ENCODE measurements around the gene DLG4.
A peak's percentile ranks its signal among the peaks of the same experiment; 100 is the strongest.

The DLG4 gene

GRCh38 chr17:7219812-7220592 lies at the start of gene DLG4, which contains the start of gene ACADVL:
Gene DLG4 (minus strand): TSS chr17:7219836.
Gene ACADVL (plus strand): TSS chr17:7219938. CDS start chr17:7219985, 47 bp downstream.
- no peak for DNase-seq

- no peak for DNase-seq
Observed at GRCh38 chr17:7266784-7267183, 47.1 kb upstream of the DLG4 start.

- no peak for DNase-seq
Observed at GRCh38 chr17:7263801-7264078, 44.1 kb upstream of the DLG4 start.

- DNase-seq: no peak
Observed at GRCh38 chr17:7262935-7263800, 43.5 kb upstream of the DLG4 start.

GRCh38 chr17:7262192-7262934 lies 42.7 kb upstream of the DLG4 start, which contains the start of gene CLDN7:
Gene CLDN7 (minus strand): TSS chr17:7262478. CDS start chr17:7262043, 435 bp downstream.
- no peak for DNase-seq

- no peak for DNase-seq
Observed at GRCh38 chr17:7261379-7262191, 41.9 kb upstream of the DLG4 start.

- no peak for DNase-seq
Observed at GRCh38 chr17:7260651-7261378, 41.2 kb upstream of the DLG4 start.

GRCh38 chr17:7260151-7260550 lies 40.5 kb upstream of the DLG4 start:
- DNase-seq: no peak

- DNase-seq: no peak
Observed at GRCh38 chr17:7259555-7259889, 39.9 kb upstream of the DLG4 start.

- DNase-seq: no peak
Observed at GRCh38 chr17:7258731-7259554, 39.3 kb upstream of the DLG4 start.

GRCh38 chr17:7256766-7257456 lies 37.3 kb upstream of the DLG4 start:
- no peak for DNase-seq

GRCh38 chr17:7254511-7254910 lies 34.9 kb upstream of the DLG4 start:
- no peak for DNase-seq

GRCh38 chr17:7253082-7253481 lies 33.4 kb upstream of the DLG4 start:
- DNase-seq: no peak

- peak; percentile 64 to 87 for DNase-seq
Observed at GRCh38 chr17:7252176-7253043, 32.8 kb upstream of the DLG4 start, which contains the start of gene ELP5. Gene ELP5 (plus strand): TSS chr17:7252215. CDS start chr17:7252551, 336 bp downstream.

GRCh38 chr17:7251661-7252175 lies 32.1 kb upstream of the DLG4 start, which contains the start of gene CTDNEP1:
Gene CTDNEP1 (minus strand): TSS chr17:7251734. CDS start chr17:7251296, 438 bp downstream.
- peak; percentile 92 to 99 for DNase-seq

GRCh38 chr17:7250695-7251627 lies 31.3 kb upstream of the DLG4 start:
- no peak for DNase-seq

GRCh38 chr17:7249830-7250229 lies 30.2 kb upstream of the DLG4 start:
- DNase-seq: no peak

GRCh38 chr17:7249214-7249613 lies 29.6 kb upstream of the DLG4 start:
- DNase-seq: no peak
